Adipocyte (in vitro differentiated cells): ENCODE results near the gene SHISA6.

Experiments used
- DNase-seq: peaks from one replicate; pipeline ENCODE4 v3.0.0-alpha.2; 2015; ENCODE audit warnings: low read depth
- H3K27me3 ChIP-seq: replicated peaks from 2 replicates; pipeline ENCODE4 v1.7.0; 2013; ENCODE audit warnings: mild to moderate bottlenecking, low read length, moderate library complexity; ENCODE audit not compliant: control insufficient read depth, insufficient read depth
- H3K36me3 ChIP-seq: 2 replicates; pipeline ENCODE4 v1.7.0; 2013; ENCODE audit warnings: low read length, mild to moderate bottlenecking, moderate library complexity; ENCODE audit not compliant: control insufficient read depth, insufficient read depth, severe bottlenecking
- H3K4me1 ChIP-seq: 2 replicates; pipeline ENCODE4 v1.7.0; 2013; ENCODE audit warnings: mild to moderate bottlenecking, low read length, moderate library complexity; ENCODE audit not compliant: control insufficient read depth, insufficient read depth
- H3K4me3 ChIP-seq: 2 replicates; pipeline ENCODE4 v1.7.0; 2013; ENCODE audit warnings: mild to moderate bottlenecking, low read length, moderate library complexity
- H3K9ac ChIP-seq: 2 replicates; pipeline ENCODE4 v1.7.0; 2013; ENCODE audit warnings: mild to moderate bottlenecking, low read length, moderate library complexity
- H3K9me3 ChIP-seq: 2 replicates; pipeline ENCODE4 v1.7.0; 2013; ENCODE audit warnings: mild to moderate bottlenecking, low read length, moderate library complexity; ENCODE audit not compliant: control insufficient read depth

Gene SHISA6

GRCh38 chr17:11545002-11545401, 304.0 kb downstream of the SHISA6 start:
- Histone ChIP-seq H3K9me3 (peaks cover 20% of the 10 kb centered on the region), H3K36me3 (no peaks in the 10 kb centered on the region), H3K4me1 (no peaks in the 10 kb centered on the region), H3K4me3 (no peak overlapping the region), H3K9ac (no peak overlapping the region), H3K27me3 (no peaks in the 10 kb centered on the region)
- DNase-seq = no peak

DNA sequence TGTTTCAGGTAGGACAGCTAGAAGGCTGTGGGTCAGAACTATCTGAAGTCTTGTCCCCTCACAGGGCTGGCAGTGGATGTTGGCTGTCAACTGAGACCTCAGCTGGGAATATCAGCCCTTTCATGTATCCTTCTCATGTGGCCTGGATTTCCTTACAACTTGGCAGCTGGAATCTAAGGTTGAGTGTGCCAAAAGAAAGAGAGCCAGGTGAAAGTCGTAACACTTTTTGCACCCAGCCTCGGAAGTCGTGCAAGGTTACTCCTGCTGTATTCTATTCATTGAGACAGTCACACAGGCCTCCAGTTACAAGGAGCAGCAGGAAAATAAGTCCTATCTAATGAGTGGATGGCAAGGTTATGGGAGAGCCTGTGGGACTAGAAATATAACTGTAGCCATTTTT, 304.7 kb downstream of the SHISA6 start:
- H3K9me3 ChIP-seq = peaks cover 20% of the 10 kb centered on the region
- no peaks in the 10 kb centered on the region for H3K36me3 ChIP-seq
- no peak for DNase-seq

GRCh38 chr17:11547853-11548252, 306.8 kb downstream of the SHISA6 start:
- Histone ChIP-seq H3K4me3 (no peak overlapping the region), H3K9me3 (no peaks in the 10 kb centered on the region), H3K9ac (no peak overlapping the region), H3K27me3 (no peaks in the 10 kb centered on the region), H3K4me1 (peaks cover 7% of the 10 kb centered on the region), H3K36me3 (no peaks in the 10 kb centered on the region)
- DNase-seq = no peak

More for the DNA sequence above, 304.7 kb downstream of the SHISA6 start:
- H3K9ac ChIP-seq = no peak overlapping the region
- no peak overlapping the region for H3K4me3 ChIP-seq
- H3K27me3 ChIP-seq = no peaks in the 10 kb centered on the region
- no peaks in the 10 kb centered on the region for H3K4me1 ChIP-seq

GRCh38 chr17:11548398-11548797, 307.4 kb downstream of the SHISA6 start:
- Histone ChIP-seq H3K36me3 (no peaks in the 10 kb centered on the region), H3K27me3 (no peaks in the 10 kb centered on the region), H3K4me3 (no peak overlapping the region), H3K4me1 (peaks cover 9% of the 10 kb centered on the region), H3K9me3 (no peaks in the 10 kb centered on the region), H3K9ac (no peak overlapping the region)
- DNase-seq = no peak

DNA sequence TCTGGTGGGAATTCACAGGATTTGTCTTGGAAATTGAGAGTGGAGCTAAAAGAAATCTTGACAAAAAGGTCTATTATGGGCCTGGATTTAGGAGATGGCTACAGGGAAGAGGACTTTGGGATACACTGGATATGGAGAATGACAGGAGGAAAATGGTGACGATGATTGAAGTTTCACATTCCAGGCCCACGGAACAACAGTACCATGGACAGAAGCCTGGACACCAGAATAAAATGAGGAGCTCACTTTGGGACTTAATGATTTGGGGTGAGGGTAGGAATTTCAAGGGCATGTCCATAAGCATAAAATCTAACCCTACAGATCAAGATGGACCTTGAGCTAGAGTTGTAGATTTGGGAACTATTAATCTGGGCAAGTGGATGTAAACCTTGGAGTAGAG, 309.4 kb downstream of the SHISA6 start:
- Histone ChIP-seq H3K9ac (no peak overlapping the region), H3K4me1 (peaks cover 10% of the 10 kb centered on the region), H3K36me3 (no peaks in the 10 kb centered on the region), H3K27me3 (no peaks in the 10 kb centered on the region), H3K9me3 (no peaks in the 10 kb centered on the region), H3K4me3 (no peak overlapping the region)
- DNase-seq = no peak

- Histone ChIP-seq H3K4me3 (no peak overlapping the region), H3K4me1 (peaks cover 10% of the 10 kb centered on the region), H3K9ac (no peak overlapping the region), H3K9me3 (no peaks in the 10 kb centered on the region), H3K27me3 (no peaks in the 10 kb centered on the region), H3K36me3 (no peaks in the 10 kb centered on the region)
- DNase-seq = no peak
Observed at GRCh38 chr17:11551442-11551841, 310.4 kb downstream of the SHISA6 start.

DNA sequence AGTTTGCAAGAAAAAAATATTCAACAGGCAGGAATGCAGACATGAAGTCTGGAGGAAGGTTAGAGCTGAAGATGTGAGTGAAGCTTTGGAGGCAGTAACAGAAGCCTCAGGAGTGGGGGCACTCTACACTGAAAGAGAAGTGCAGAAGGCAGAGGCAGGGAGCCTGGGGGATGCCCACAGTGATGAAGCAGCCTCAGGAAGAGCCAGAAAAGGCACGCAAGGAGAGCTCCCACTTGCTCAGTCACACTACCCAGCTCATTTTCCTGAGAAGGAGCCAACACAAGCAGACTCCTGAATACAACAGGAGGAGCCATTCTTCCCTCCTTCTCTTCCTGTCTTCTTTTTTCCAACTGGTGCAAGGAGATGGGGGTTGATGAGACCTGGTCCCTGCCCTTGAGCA, 312.1 kb downstream of the SHISA6 start:
- H3K9ac ChIP-seq = no peak overlapping the region
- H3K9me3 ChIP-seq = no peaks in the 10 kb centered on the region
- H3K27me3 ChIP-seq = no peaks in the 10 kb centered on the region
- DNase-seq = no peak
- H3K36me3 ChIP-seq = no peaks in the 10 kb centered on the region
- H3K4me1 ChIP-seq = peaks cover 10% of the 10 kb centered on the region
- H3K4me3 ChIP-seq = no peak overlapping the region

DNA sequence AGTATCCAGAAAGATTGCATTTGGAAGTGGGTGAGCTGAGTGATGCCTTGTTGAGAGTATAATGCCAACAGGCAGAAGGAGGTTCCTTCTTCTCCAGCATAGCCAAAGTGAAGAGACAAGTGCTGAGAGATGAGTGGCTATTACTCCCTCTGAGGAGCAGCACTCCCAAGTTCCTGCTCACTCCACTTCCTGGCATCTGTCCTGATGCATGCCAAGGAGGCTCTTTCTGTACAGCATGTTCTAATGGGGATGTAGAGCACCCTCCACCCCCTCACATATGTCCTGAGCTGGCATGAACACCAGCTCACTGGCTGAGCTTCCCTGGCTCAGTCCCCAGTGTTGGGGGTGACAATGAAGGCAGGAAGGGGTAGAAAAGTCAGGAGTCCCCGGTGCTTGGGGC, 313.0 kb downstream of the SHISA6 start:
- H3K4me3 ChIP-seq = no peak overlapping the region
- H3K9ac ChIP-seq = no peak overlapping the region
- H3K4me1 ChIP-seq = peaks cover 10% of the 10 kb centered on the region
- no peaks in the 10 kb centered on the region for H3K27me3 ChIP-seq
- H3K36me3 ChIP-seq = no peaks in the 10 kb centered on the region
- no peak for DNase-seq
- no peaks in the 10 kb centered on the region for H3K9me3 ChIP-seq

GRCh38 chr17:11554542-11554941, 313.5 kb downstream of the SHISA6 start:
- H3K36me3 ChIP-seq = no peaks in the 10 kb centered on the region
- H3K4me1 ChIP-seq = peaks cover 10% of the 10 kb centered on the region
- no peaks in the 10 kb centered on the region for H3K9me3 ChIP-seq
- DNase-seq = no peak
- H3K4me3 ChIP-seq = no peak overlapping the region
- H3K9ac ChIP-seq = no peak overlapping the region
- H3K27me3 ChIP-seq = no peaks in the 10 kb centered on the region

DNA sequence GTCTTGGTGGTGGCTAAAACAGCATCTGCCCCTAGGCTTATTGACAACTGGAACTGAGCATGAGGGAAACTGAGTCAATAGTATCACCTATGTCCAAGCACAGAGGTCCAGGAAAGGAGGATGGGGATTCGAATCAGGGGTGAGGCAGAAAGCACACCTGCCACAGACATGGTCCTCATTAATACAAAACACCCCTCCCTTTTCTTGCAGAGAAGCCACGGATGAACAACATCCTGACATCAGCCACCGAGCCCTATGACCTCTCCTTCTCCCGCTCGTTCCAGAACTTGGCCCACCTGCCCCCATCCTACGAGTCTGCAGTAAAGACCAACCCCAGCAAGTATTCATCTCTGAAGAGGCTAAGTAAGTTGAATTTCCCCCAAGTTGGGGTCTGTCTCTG, 314.5 kb downstream of the SHISA6 start:
- Histone ChIP-seq H3K9me3 (no peaks in the 10 kb centered on the region), H3K9ac (no peak overlapping the region), H3K27me3 (no peaks in the 10 kb centered on the region), H3K36me3 (no peaks in the 10 kb centered on the region), H3K4me3 (no peak overlapping the region), H3K4me1 (peaks cover 10% of the 10 kb centered on the region)
- DNase-seq = no peak

- no peak for DNase-seq
- Histone ChIP-seq H3K27me3 (no peaks in the 10 kb centered on the region), H3K4me1 (peaks cover 11% of the 10 kb centered on the region), H3K9ac (no peak overlapping the region), H3K36me3 (no peaks in the 10 kb centered on the region), H3K4me3 (no peak overlapping the region), H3K9me3 (no peaks in the 10 kb centered on the region)
Observed at GRCh38 chr17:11557727-11558452, 316.9 kb downstream of the SHISA6 start.

GRCh38 chr17:11558681-11559234, 317.7 kb downstream of the SHISA6 start:
- no peak overlapping the region for H3K9ac ChIP-seq
- no peaks in the 10 kb centered on the region for H3K36me3 ChIP-seq
- H3K4me3 ChIP-seq = no peak overlapping the region
- peaks cover 10% of the 10 kb centered on the region for H3K4me1 ChIP-seq
- H3K27me3 ChIP-seq = no peaks in the 10 kb centered on the region
- no peaks in the 10 kb centered on the region for H3K9me3 ChIP-seq
- DNase-seq = no peak
